ENCODE data around the gene ABHD15.

ABHD15 gene

GRCh38 chr17:29586676-29587469, 20.0 kb upstream of the ABHD15 start:
- TF ChIP-seq USF1 (IDR thresholded peaks at IDR 0.05) (no peak), FOXM1 (IDR thresholded peaks at IDR 0.05; ENCODE audit: borderline replicate concordance, low read depth) (no peak), CEBPB (IDR thresholded peaks at IDR 0.05) (no peak), RAD21 (IDR thresholded peaks at IDR 0.05; ENCODE audit: low read depth) (no peak), TEAD4 (IDR thresholded peaks at IDR 0.05) (no peak), MAX (IDR thresholded peaks at IDR 0.05) (no peak), EP300 (IDR thresholded peaks at IDR 0.05; ENCODE audit: borderline replicate concordance) (no peak), EGR1 (IDR thresholded peaks at IDR 0.05) (no peak), NFIC (IDR thresholded peaks at IDR 0.05) (no peak), TCF12 (IDR thresholded peaks at IDR 0.05; ENCODE audit: low read depth) (no peak), REST (IDR thresholded peaks at IDR 0.05; ENCODE audit: low read depth) (no peak), YY1 (IDR thresholded peaks at IDR 0.05; ENCODE audit: low read depth) (no peak), ZBTB7A (IDR thresholded peaks at IDR 0.05; ENCODE audit: low read depth) (no peak), TAF1 (IDR thresholded peaks at IDR 0.05; ENCODE audit: low read depth) (no peak), CREB1 (IDR thresholded peaks at IDR 0.05; ENCODE audit: low read depth) (no peak)

GRCh38 chr17:29585080-29585751, 18.4 kb upstream of the ABHD15 start:
- no peak for TF ChIP-seq REST (IDR thresholded peaks at IDR 0.05; ENCODE audit: low read depth)
- no peak for TF ChIP-seq NFIC (IDR thresholded peaks at IDR 0.05)
- TF ChIP-seq TAF1 (IDR thresholded peaks at IDR 0.05; ENCODE audit: low read depth), result no peak
- no peak for TF ChIP-seq EGR1 (IDR thresholded peaks at IDR 0.05)
- TF ChIP-seq TCF12 (IDR thresholded peaks at IDR 0.05; ENCODE audit: low read depth), result no peak
- no peak for TF ChIP-seq CREB1 (IDR thresholded peaks at IDR 0.05; ENCODE audit: low read depth)
- TF ChIP-seq TEAD4 (IDR thresholded peaks at IDR 0.05), result no peak
- no peak for TF ChIP-seq RAD21 (IDR thresholded peaks at IDR 0.05; ENCODE audit: low read depth)
- TF ChIP-seq ZBTB7A (IDR thresholded peaks at IDR 0.05; ENCODE audit: low read depth), result no peak
- TF ChIP-seq CEBPB (IDR thresholded peaks at IDR 0.05), result no peak
- no peak for TF ChIP-seq USF1 (IDR thresholded peaks at IDR 0.05)
- TF ChIP-seq FOXM1 (IDR thresholded peaks at IDR 0.05; ENCODE audit: borderline replicate concordance, low read depth), result no peak
- TF ChIP-seq MAX (IDR thresholded peaks at IDR 0.05), result no peak
- TF ChIP-seq EP300 (IDR thresholded peaks at IDR 0.05; ENCODE audit: borderline replicate concordance), result no peak
- TF ChIP-seq YY1 (IDR thresholded peaks at IDR 0.05; ENCODE audit: low read depth), result no peak

- no peak for TF ChIP-seq CREB1 (IDR thresholded peaks at IDR 0.05; ENCODE audit: low read depth)
- TF ChIP-seq TCF12 (IDR thresholded peaks at IDR 0.05; ENCODE audit: low read depth), result no peak
- TF ChIP-seq YY1 (IDR thresholded peaks at IDR 0.05; ENCODE audit: low read depth), result no peak
- TF ChIP-seq MAX (IDR thresholded peaks at IDR 0.05), result no peak
- TF ChIP-seq EP300 (IDR thresholded peaks at IDR 0.05; ENCODE audit: borderline replicate concordance), result no peak
- TF ChIP-seq RAD21 (IDR thresholded peaks at IDR 0.05; ENCODE audit: low read depth), result no peak
- no peak for TF ChIP-seq NFIC (IDR thresholded peaks at IDR 0.05)
- TF ChIP-seq USF1 (IDR thresholded peaks at IDR 0.05), result no peak
- no peak for TF ChIP-seq TAF1 (IDR thresholded peaks at IDR 0.05; ENCODE audit: low read depth)
Observed at GRCh38 chr17:29584452-29585079, 17.7 kb upstream of the ABHD15 start.
